ENCODE results near the gene CRELD2.

Gene CRELD2

GRCh38 chr22:49913446-49913845 is 5.0 kb upstream of the CRELD2 start:
- H3K9me3 ChIP-seq (replicated peaks; ENCODE audit: insufficient read depth, low read length), result no peaks in the 10 kb centered on the region
- no peak overlapping the region for H2AFZ ChIP-seq (ENCODE audit: low read length)
- no peak for DNase-seq
- H3K27ac ChIP-seq (ENCODE audit: low read length), result no peak overlapping the region
- TF ChIP-seq EZH2phosphoT487 (IDR thresholded peaks at IDR 0.05; ENCODE audit: low read length) (no peak), CTCF (IDR thresholded peaks at IDR 0.05; ENCODE audit: low read length) (no peak), EZH2 (optimal IDR thresholded peaks at IDR 0.05; ENCODE audit: low read depth, low read length) (no peak)
- H3K27me3 ChIP-seq (replicated peaks; ENCODE audit: insufficient read depth, low read length), result no peaks in the 10 kb centered on the region
- peaks cover 11% of the 10 kb centered on the region for H3K79me2 ChIP-seq (ENCODE audit: low read length)
- H3K4me2 ChIP-seq (ENCODE audit: low read depth, low read length), result no peak overlapping the region
- no peak overlapping the region for H3K4me3 ChIP-seq (ENCODE audit: low read length)
- H3F3A ChIP-seq (ENCODE audit: insufficient read depth, low read length), result no peaks in the 10 kb centered on the region
- no peaks in the 10 kb centered on the region for H3K36me3 ChIP-seq (replicated peaks; ENCODE audit: insufficient read depth, low read length)
- H3K4me1 ChIP-seq (ENCODE audit: low read length), result no peaks in the 10 kb centered on the region
- H3K9ac ChIP-seq (ENCODE audit: low read length), result no peak overlapping the region
- H4K20me1 ChIP-seq (ENCODE audit: insufficient read depth, low read length), result no peaks in the 10 kb centered on the region
- no peaks in the 10 kb centered on the region for H3K9me2 ChIP-seq (replicated peaks; ENCODE audit: insufficient read depth, low read length)

- Histone ChIP-seq H3K4me3 (ENCODE audit: low read length) (no peak overlapping the region), H3K36me3 (replicated peaks; ENCODE audit: insufficient read depth, low read length) (no peaks in the 10 kb centered on the region)
Measured at GRCh38 chr22:49914256-49914655, 4.2 kb upstream of the CRELD2 start.

GRCh38 chr22:49915610-49916009 is 2.8 kb upstream of the CRELD2 start:
- no peak overlapping the region for H3K27ac ChIP-seq (ENCODE audit: low read length)
- no peaks in the 10 kb centered on the region for H3K36me3 ChIP-seq (replicated peaks; ENCODE audit: insufficient read depth, low read length)
- DNase-seq, result no peak
- no peak overlapping the region for H2AFZ ChIP-seq (ENCODE audit: low read length)
- no peak overlapping the region for H3K9ac ChIP-seq (ENCODE audit: low read length)
- H3K9me2 ChIP-seq (replicated peaks; ENCODE audit: insufficient read depth, low read length), result no peaks in the 10 kb centered on the region
- no peaks in the 10 kb centered on the region for H4K20me1 ChIP-seq (ENCODE audit: insufficient read depth, low read length)
- peaks cover 7% of the 10 kb centered on the region; the same call in 1 of the 2 replicates for H3K4me1 ChIP-seq (ENCODE audit: low read length)
- H3K4me2 ChIP-seq (ENCODE audit: low read depth, low read length), result no peak overlapping the region
- TF ChIP-seq EZH2phosphoT487 (IDR thresholded peaks at IDR 0.05; ENCODE audit: low read length) (no peak), CTCF (IDR thresholded peaks at IDR 0.05; ENCODE audit: low read length) (no peak), EZH2 (optimal IDR thresholded peaks at IDR 0.05; ENCODE audit: low read depth, low read length) (no peak)
- H3K27me3 ChIP-seq (replicated peaks; ENCODE audit: insufficient read depth, low read length), result no peaks in the 10 kb centered on the region
- H3K9me3 ChIP-seq (replicated peaks; ENCODE audit: insufficient read depth, low read length), result no peaks in the 10 kb centered on the region
- H3F3A ChIP-seq (ENCODE audit: insufficient read depth, low read length), result no peaks in the 10 kb centered on the region
- no peak overlapping the region for H3K4me3 ChIP-seq (ENCODE audit: low read length)
- peaks cover 19% of the 10 kb centered on the region for H3K79me2 ChIP-seq (ENCODE audit: low read length)

More at GRCh38 chr22:49914256-49914655, 4.2 kb upstream of the CRELD2 start:
- Histone ChIP-seq H2AFZ (ENCODE audit: low read length) (no peak overlapping the region), H3K27me3 (replicated peaks; ENCODE audit: insufficient read depth, low read length) (no peaks in the 10 kb centered on the region), H3K9me3 (replicated peaks; ENCODE audit: insufficient read depth, low read length) (no peaks in the 10 kb centered on the region), H4K20me1 (ENCODE audit: insufficient read depth, low read length) (no peaks in the 10 kb centered on the region), H3K4me2 (ENCODE audit: low read depth, low read length) (no peak overlapping the region), H3K9ac (ENCODE audit: low read length) (no peak overlapping the region), H3K79me2 (ENCODE audit: low read length) (peaks cover 15% of the 10 kb centered on the region), H3F3A (ENCODE audit: insufficient read depth, low read length) (no peaks in the 10 kb centered on the region), H3K4me1 (ENCODE audit: low read length) (peaks cover 3% of the 10 kb centered on the region; the same call in 1 of the 2 replicates), H3K27ac (ENCODE audit: low read length) (no peak overlapping the region), H3K9me2 (replicated peaks; ENCODE audit: insufficient read depth, low read length) (no peaks in the 10 kb centered on the region)
- DNase-seq, result no peak
- TF ChIP-seq CTCF (IDR thresholded peaks at IDR 0.05; ENCODE audit: low read length) (no peak), EZH2 (optimal IDR thresholded peaks at IDR 0.05; ENCODE audit: low read depth, low read length) (no peak), EZH2phosphoT487 (IDR thresholded peaks at IDR 0.05; ENCODE audit: low read length) (no peak)

Data from MM.1S (cell line).